GM04504 (cell line): ENCODE data around the gene TMEM229B.

ENCODE experiments used
- DNase-seq: peaks from one replicate; pipeline ENCODE4 v3.0.0-alpha.2; 2012; ENCODE audit warnings: low read depth

The TMEM229B gene

GRCh38 chr14:67514650-67515385, 26.3 kb upstream of the TMEM229B start:
- DNase-seq, result no peak

GRCh38 chr14:67514203-67514607, 25.7 kb upstream of the TMEM229B start:
- no peak for DNase-seq

GRCh38 chr14:67513631-67514108, 25.1 kb upstream of the TMEM229B start:
- DNase-seq, result no peak

- no peak for DNase-seq
Measured at GRCh38 chr14:67512463-67513310, 24.2 kb upstream of the TMEM229B start.

- no peak for DNase-seq
Measured at GRCh38 chr14:67510836-67511235, 22.3 kb upstream of the TMEM229B start.

GRCh38 chr14:67510121-67510520, 21.6 kb upstream of the TMEM229B start:
- DNase-seq, result no peak

- DNase-seq, result no peak
Measured at GRCh38 chr14:67508956-67509355, 20.4 kb upstream of the TMEM229B start.

- no peak for DNase-seq
Measured at GRCh38 chr14:67505254-67505653, 16.7 kb upstream of the TMEM229B start.

- DNase-seq, result no peak
Measured at GRCh38 chr14:67503331-67503730, 14.8 kb upstream of the TMEM229B start.

GRCh38 chr14:67502867-67503266, 14.3 kb upstream of the TMEM229B start:
- DNase-seq, result no peak

GRCh38 chr14:67501670-67502069, 13.1 kb upstream of the TMEM229B start:
- DNase-seq, result no peak

GRCh38 chr14:67500981-67501380, 12.5 kb upstream of the TMEM229B start:
- no peak for DNase-seq

- DNase-seq, result no peak
Measured at GRCh38 chr14:67497716-67498115, 9.2 kb upstream of the TMEM229B start.

- DNase-seq, result no peak
Measured at GRCh38 chr14:67497216-67497615, 8.7 kb upstream of the TMEM229B start.

GRCh38 chr14:67495827-67496226, 7.3 kb upstream of the TMEM229B start:
- no peak for DNase-seq

GRCh38 chr14:67493092-67493717, 4.7 kb upstream of the TMEM229B start:
- no peak for DNase-seq

- DNase-seq, result no peak
Measured at GRCh38 chr14:67492538-67492937, 4.0 kb upstream of the TMEM229B start.

GRCh38 chr14:67491741-67492507, 3.4 kb upstream of the TMEM229B start:
- no peak for DNase-seq

- no peak for DNase-seq
Measured at GRCh38 chr14:67491285-67491684, 2.8 kb upstream of the TMEM229B start.

GRCh38 chr14:67490196-67490595, 1.7 kb upstream of the TMEM229B start:
- DNase-seq, result no peak

- DNase-seq, result no peak
Measured at GRCh38 chr14:67487332-67487731, 1.2 kb downstream of the TMEM229B start.

- DNase-seq, result no peak
Measured at GRCh38 chr14:67486890-67487289, 1.6 kb downstream of the TMEM229B start.
